Chondrocyte (in vitro differentiated cells): Measurements from ENCODE around the gene CHD1L. TPM values are rescaled to one million over a fixed set of nuclear protein-coding genes. Genes with fewer than 3 reads are reported as not detected.

Experiments used
- DNase-seq: peaks from one replicate; pipeline ENCODE4 v3.0.0; 2021; ENCODE audit warnings: mixed read lengths, low spot score
- H3K27ac Mint-ChIP-seq: one replicate; pipeline ENCODE4 v1.8.0; 2021; ENCODE audit warnings: mild to moderate bottlenecking, moderate library complexity, mixed read lengths; ENCODE audit not compliant: unreplicated experiment
- H3K27me3 Mint-ChIP-seq: 2 replicates; pipeline ENCODE4 v1.8.0; 2021; ENCODE audit warnings: low read depth, mixed read lengths
- H3K36me3 Mint-ChIP-seq: 2 replicates; pipeline ENCODE4 v1.8.0; 2021; ENCODE audit warnings: low read depth, mixed read lengths
- H3K4me1 Mint-ChIP-seq: 2 replicates; pipeline ENCODE4 v1.8.0; 2021; ENCODE audit warnings: low read depth, mild to moderate bottlenecking, mixed read lengths
- H3K4me3 Mint-ChIP-seq: one replicate; pipeline ENCODE4 v1.8.0; 2021; ENCODE audit warnings: mild to moderate bottlenecking, moderate library complexity, mixed read lengths; ENCODE audit not compliant: unreplicated experiment
- H3K9me3 Mint-ChIP-seq: 2 replicates; pipeline ENCODE4 v1.8.0; 2021; ENCODE audit warnings: low read depth, mixed read lengths
- total RNA-seq: library from RNA; stranded (reverse); gene quantifications from 3 replicates; pipeline ENCODE4 v1.2.1, GENCODE V29; 2021
- TF ChIP-seq, protein P1 (sequence below): fragments of 200-600 bp; sonication (generic); IDR thresholded peaks from 2 replicates; pipeline ENCODE4 v1.5.0; 2021; ENCODE audit warnings: antibody characterized with exemption, mild to moderate bottlenecking, moderate library complexity

CHD1L gene
- total RNA-seq, 1 donor from 2014 or later, result 34.5 TPM

DNA sequence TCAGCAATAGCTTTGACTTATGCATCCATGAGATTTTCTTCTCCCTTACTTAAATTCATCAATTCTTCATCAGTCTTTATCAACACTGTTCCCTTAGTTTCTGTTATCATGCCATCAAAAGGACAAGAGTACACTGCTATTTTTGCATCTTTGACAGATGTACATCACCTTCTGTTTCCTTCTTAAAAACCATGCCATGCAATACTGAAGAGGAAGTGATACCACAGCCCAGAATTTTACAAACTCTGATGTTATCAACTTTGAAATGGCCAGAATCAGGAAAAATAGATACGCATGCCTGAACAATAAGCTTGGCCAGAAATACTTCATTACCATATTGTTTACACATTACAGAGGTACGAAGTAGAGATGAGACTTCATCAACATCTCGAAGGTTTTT, 38.4 kb upstream of the CHD1L start:
- no peak overlapping the region for H3K4me3 Mint-ChIP-seq
- H3K4me1 Mint-ChIP-seq, result no peaks in the 10 kb centered on the region
- H3K27ac Mint-ChIP-seq, result no peak overlapping the region
- no peaks in the 10 kb centered on the region for H3K27me3 Mint-ChIP-seq
- no peak for DNase-seq
- no peaks in the 10 kb centered on the region for H3K9me3 Mint-ChIP-seq
- TF ChIP-seq, protein P1, sequence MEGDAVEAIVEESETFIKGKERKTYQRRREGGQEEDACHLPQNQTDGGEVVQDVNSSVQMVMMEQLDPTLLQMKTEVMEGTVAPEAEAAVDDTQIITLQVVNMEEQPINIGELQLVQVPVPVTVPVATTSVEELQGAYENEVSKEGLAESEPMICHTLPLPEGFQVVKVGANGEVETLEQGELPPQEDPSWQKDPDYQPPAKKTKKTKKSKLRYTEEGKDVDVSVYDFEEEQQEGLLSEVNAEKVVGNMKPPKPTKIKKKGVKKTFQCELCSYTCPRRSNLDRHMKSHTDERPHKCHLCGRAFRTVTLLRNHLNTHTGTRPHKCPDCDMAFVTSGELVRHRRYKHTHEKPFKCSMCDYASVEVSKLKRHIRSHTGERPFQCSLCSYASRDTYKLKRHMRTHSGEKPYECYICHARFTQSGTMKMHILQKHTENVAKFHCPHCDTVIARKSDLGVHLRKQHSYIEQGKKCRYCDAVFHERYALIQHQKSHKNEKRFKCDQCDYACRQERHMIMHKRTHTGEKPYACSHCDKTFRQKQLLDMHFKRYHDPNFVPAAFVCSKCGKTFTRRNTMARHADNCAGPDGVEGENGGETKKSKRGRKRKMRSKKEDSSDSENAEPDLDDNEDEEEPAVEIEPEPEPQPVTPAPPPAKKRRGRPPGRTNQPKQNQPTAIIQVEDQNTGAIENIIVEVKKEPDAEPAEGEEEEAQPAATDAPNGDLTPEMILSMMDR, result no peak
- H3K36me3 Mint-ChIP-seq, result peaks cover 4% of the 10 kb centered on the region

DNA sequence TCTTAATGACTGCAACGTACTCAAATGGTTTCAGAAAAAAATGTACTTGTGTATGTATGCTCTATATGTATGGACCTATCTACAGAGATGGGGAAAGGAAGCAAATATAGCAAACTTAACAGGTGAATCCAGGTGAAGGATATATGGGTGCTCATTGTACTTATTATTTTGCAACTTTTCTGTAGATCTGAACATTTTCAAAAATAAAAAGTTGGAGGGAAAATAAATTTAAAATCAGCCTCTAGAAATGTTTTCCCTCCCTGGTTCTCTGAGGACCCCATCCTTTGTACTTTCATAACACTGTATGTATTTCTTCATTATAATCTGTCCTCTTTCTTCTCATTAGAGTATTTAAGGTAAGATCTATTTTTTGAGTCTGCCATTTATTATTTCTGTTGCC, 35.3 kb upstream of the CHD1L start:
- H3K4me1 Mint-ChIP-seq, result no peaks in the 10 kb centered on the region
- H3K36me3 Mint-ChIP-seq, result peaks cover 5% of the 10 kb centered on the region
- no peak overlapping the region for H3K4me3 Mint-ChIP-seq
- TF ChIP-seq, protein P1, result no peak
- no peaks in the 10 kb centered on the region for H3K9me3 Mint-ChIP-seq
- H3K27me3 Mint-ChIP-seq, result no peaks in the 10 kb centered on the region
- DNase-seq, result no peak
- H3K27ac Mint-ChIP-seq, result no peak overlapping the region

DNA sequence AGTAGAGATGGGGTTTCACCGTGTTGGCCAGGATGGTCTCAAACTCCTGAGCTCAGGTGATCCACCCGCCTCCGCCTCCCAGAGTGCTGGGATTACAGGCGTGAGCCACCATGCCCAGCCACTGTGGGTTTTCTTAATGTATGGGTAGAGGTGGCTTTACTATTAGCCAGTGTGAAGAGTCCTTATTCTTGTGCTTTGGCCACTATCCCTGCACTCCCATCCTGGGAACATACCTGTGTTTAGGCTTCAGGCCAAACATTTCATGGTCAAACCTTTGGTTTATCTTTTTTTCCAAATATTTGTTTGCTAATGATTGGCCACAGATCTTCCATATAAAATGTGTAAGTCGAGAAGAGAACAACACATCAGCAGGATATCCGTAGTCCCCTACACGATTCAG, 33.9 kb upstream of the CHD1L start:
- TF ChIP-seq, protein P1, result no peak
- no peaks in the 10 kb centered on the region for H3K27me3 Mint-ChIP-seq
- H3K36me3 Mint-ChIP-seq, result peaks cover 5% of the 10 kb centered on the region
- no peaks in the 10 kb centered on the region for H3K9me3 Mint-ChIP-seq
- H3K4me1 Mint-ChIP-seq, result no peaks in the 10 kb centered on the region
- DNase-seq, result no peak
- H3K4me3 Mint-ChIP-seq, result no peak overlapping the region
- no peak overlapping the region for H3K27ac Mint-ChIP-seq

DNA sequence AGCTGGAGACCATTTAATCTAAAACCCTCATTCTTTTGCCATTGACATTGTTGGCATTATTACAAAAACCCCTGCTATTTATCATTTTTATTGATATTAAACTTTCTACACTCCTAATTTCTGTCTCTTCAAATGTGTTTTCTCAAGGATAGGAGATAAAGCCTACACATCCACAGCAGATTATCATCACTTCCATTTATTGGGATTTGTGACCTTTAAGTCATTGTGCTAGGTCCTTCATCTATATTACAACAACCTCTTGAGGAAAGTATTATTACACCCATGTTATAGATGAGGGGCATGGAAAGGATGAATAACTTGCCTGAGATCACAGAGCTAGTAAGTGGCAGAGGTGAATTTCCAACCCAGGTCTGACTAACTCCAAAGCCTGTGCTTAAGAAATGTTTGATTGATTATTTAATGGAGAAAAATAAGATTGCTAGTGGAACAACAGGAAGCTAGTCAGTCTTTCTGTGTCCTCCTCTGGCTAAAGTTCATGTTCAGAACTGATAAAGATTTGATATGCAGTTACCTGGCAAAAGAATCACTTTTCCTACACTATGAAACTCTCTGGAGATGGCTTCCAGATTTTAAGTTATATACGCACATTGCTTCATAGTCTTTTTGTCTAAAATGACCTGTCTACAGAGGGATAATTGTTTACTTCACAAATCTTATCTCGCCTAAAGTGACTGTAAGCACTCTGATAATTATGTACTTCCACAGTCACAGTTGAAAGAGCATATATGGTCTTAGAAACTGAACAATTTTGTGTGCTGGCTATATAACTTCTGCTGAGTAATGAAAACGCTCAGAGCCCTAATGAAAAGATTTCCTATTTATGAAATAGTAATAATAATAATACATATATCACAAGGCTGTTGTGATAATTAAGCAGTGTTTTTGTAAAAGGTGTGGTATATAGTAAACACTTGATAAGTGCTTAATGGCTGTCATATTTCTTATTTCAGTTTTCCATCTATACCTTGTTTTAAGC, 32.4 kb upstream of the CHD1L start:
- Mint-ChIP-seq H3K9me3 (no peaks in the 10 kb centered on the region), H3K4me1 (peaks cover 12% of the 10 kb centered on the region), H3K4me3 (no peak overlapping the region), H3K36me3 (peaks cover 1% of the 10 kb centered on the region), H3K27ac (no peak overlapping the region), H3K27me3 (no peaks in the 10 kb centered on the region)
- TF ChIP-seq, protein P1, result no peak
- DNase-seq, result no peak

DNA sequence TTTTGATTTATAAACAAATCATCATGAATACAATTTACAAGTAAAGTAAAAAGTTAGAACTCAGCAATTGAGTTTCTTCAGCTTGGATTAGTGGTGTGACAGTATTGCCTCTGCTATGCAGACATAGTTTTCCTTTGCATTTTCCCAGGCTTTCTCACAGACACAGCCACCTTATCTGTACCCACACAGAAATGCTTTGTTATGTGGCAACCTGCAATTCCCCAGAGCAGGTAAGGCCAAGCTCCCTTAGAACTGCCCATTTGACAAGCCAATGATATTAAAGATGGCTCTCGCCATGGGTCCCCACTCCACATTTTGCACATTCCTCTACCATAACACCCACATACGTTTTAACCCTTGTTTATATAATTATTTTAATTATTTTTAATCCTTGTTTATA, 31.5 kb upstream of the CHD1L start:
- DNase-seq, result no peak
- Mint-ChIP-seq H3K4me3 (no peak overlapping the region), H3K27ac (no peak overlapping the region), H3K36me3 (peaks cover 1% of the 10 kb centered on the region), H3K9me3 (no peaks in the 10 kb centered on the region), H3K27me3 (no peaks in the 10 kb centered on the region), H3K4me1 (peaks cover 16% of the 10 kb centered on the region)
- TF ChIP-seq, protein P1, result no peak
